Retinal pigment epithelial cell (primary cell): ENCODE measurements around the gene CNNM3.
"Not testable (repeated sequence)": the region's sequence is repeated elsewhere in the genome, so short reads cannot be mapped to it uniquely, and the experiment has no call there.

Source experiments
- DNase-seq: peaks from one replicate; pipeline ENCODE4 v3.0.0-alpha.2; 2010; ENCODE audit warnings: low read depth
- H3K4me3 ChIP-seq: 2 replicates; pipeline ENCODE4 v1.5.1; 2011; ENCODE audit warnings: mild to moderate bottlenecking, low read length, control low read depth, moderate library complexity
- CTCF ChIP-seq: conservative IDR thresholded peaks from 2 replicates; pipeline ENCODE4 v1.5.1; 2011; ENCODE audit warnings: low read depth, low read length, control low read depth, inconsistent platforms

CNNM3 gene

GRCh38 chr2:96792772-96793749 is 23.0 kb upstream of the CNNM3 start:
- no peak for TF ChIP-seq CTCF
- DNase-seq = no peak
- H3K4me3 ChIP-seq = no peak overlapping the region

- no peak for DNase-seq
- no peak overlapping the region for H3K4me3 ChIP-seq
- TF ChIP-seq CTCF = no peak
These were observed 21.0 kb upstream of the CNNM3 start for GRCh38 chr2:96795076-96795475.

- not testable (repeated sequence) for H3K4me3 ChIP-seq, DNase-seq
These were observed 19.6 kb upstream of the CNNM3 start for GRCh38 chr2:96796497-96796896.

- no peak for TF ChIP-seq CTCF
- DNase-seq = no peak
- no peak overlapping the region for H3K4me3 ChIP-seq
These were observed 18.9 kb upstream of the CNNM3 start for GRCh38 chr2:96797066-96797625.

GRCh38 chr2:96798733-96799622 is 17.1 kb upstream of the CNNM3 start:
- no peak overlapping the region for H3K4me3 ChIP-seq
- TF ChIP-seq CTCF = no peak
- no peak for DNase-seq

GRCh38 chr2:96799623-96799935 is 16.5 kb upstream of the CNNM3 start:
- no peak for DNase-seq
- no peak overlapping the region for H3K4me3 ChIP-seq
- no peak for TF ChIP-seq CTCF
